ENCODE data around the gene CASP9. TPM values are rescaled to one million over a fixed set of nuclear protein-coding genes. Genes with fewer than 3 reads are reported as not detected.
"Not testable (repeated sequence)": the region's sequence is repeated elsewhere in the genome, so short reads cannot be mapped to it uniquely, and the experiment has no call there.

CASP9 gene
- total and polyA plus RNA-seq, 3 experiments from 2014 or later = 9.2 to 9.8 (median 9.6) TPM

GRCh38 chr1:15466955-15467625 is 56.9 kb downstream of the CASP9 start:
- H3K36me3 Mint-ChIP-seq; H3K4me3 ChIP-seq (ENCODE audit: low read length); H3K4me3 Mint-ChIP-seq; H3K27me3 ChIP-seq (ENCODE audit: insufficient read depth, low read length, poor library complexity, severe bottlenecking); H3K27ac ChIP-seq (ENCODE audit: low read depth, low read length); POLR2A ChIA-PET; DNase-seq; H3K27ac Mint-ChIP-seq; H3K9me3 ChIP-seq (ENCODE audit: low read length); H3K4me1 Mint-ChIP-seq; H3K36me3 ChIP-seq (ENCODE audit: insufficient read depth, low read length); H3K9me3 Mint-ChIP-seq; H3K27me3 Mint-ChIP-seq; H3K4me1 ChIP-seq (ENCODE audit: insufficient read depth, low read length): not testable (repeated sequence)
- CTCF ChIA-PET = interaction anchor here (0.7 kb wide), 1 partner anchor 89 kb away, joined by 3 read pairs; no protein-coding TSS in a partner anchor

- Histone ChIP-seq H3K4me1 (ENCODE audit: insufficient read depth, low read length) (no peaks in the 10 kb centered on the region), H3K9me3 (ENCODE audit: low read length) (no peaks in the 10 kb centered on the region), H3K27ac (ENCODE audit: low read depth, low read length) (no peak overlapping the region), H3K27me3 (ENCODE audit: insufficient read depth, low read length, poor library complexity, severe bottlenecking) (no peaks in the 10 kb centered on the region), H3K4me3 (ENCODE audit: low read length) (no peak overlapping the region), H3K36me3 (ENCODE audit: insufficient read depth, low read length) (no peaks in the 10 kb centered on the region)
- Mint-ChIP-seq H3K36me3 (no peaks in the 10 kb centered on the region), H3K27me3 (peaks cover 10% of the 10 kb centered on the region in 2 donors), H3K4me1 (no peaks in the 10 kb centered on the region), H3K27ac (no peak overlapping the region), H3K4me3 (no peak overlapping the region), H3K9me3 (no peaks in the 10 kb centered on the region)
- CTCF ChIA-PET = no interaction called here
- no peak for DNase-seq
- POLR2A ChIA-PET = no interaction called here
These were observed 58.3 kb downstream of the CASP9 start for GRCh38 chr1:15465674-15466073.

GRCh38 chr1:15463926-15464322 is 60.1 kb downstream of the CASP9 start:
- H3K4me1 Mint-ChIP-seq; DNase-seq; H3K27ac ChIP-seq (ENCODE audit: low read depth, low read length); H3K4me3 Mint-ChIP-seq; POLR2A ChIA-PET; CTCF ChIA-PET; H3K36me3 Mint-ChIP-seq; H3K36me3 ChIP-seq (ENCODE audit: insufficient read depth, low read length); H3K4me1 ChIP-seq (ENCODE audit: insufficient read depth, low read length); H3K4me3 ChIP-seq (ENCODE audit: low read length); H3K27ac Mint-ChIP-seq; H3K27me3 ChIP-seq (ENCODE audit: insufficient read depth, low read length, poor library complexity, severe bottlenecking); H3K9me3 ChIP-seq (ENCODE audit: low read length); H3K9me3 Mint-ChIP-seq: not testable (repeated sequence)
- peaks cover 13 to 15% of the 10 kb centered on the region in 2 donors for H3K27me3 Mint-ChIP-seq

- H3K27ac ChIP-seq (ENCODE audit: low read depth, low read length); POLR2A ChIA-PET; H3K36me3 Mint-ChIP-seq; H3K4me1 Mint-ChIP-seq; DNase-seq; H3K27me3 ChIP-seq (ENCODE audit: insufficient read depth, low read length, poor library complexity, severe bottlenecking); H3K9me3 ChIP-seq (ENCODE audit: low read length); H3K4me3 ChIP-seq (ENCODE audit: low read length); H3K9me3 Mint-ChIP-seq; H3K4me3 Mint-ChIP-seq; H3K36me3 ChIP-seq (ENCODE audit: insufficient read depth, low read length); CTCF ChIA-PET; H3K4me1 ChIP-seq (ENCODE audit: insufficient read depth, low read length): not testable (repeated sequence)
- Mint-ChIP-seq H3K27ac (peak overlapping the region in 1 of 8 donors; percentile 57), H3K27me3 (peaks cover 10 to 15% of the 10 kb centered on the region in 2 donors)
These were observed 60.8 kb downstream of the CASP9 start for GRCh38 chr1:15463064-15463800.

GRCh38 chr1:15460708-15461095 is 63.3 kb downstream of the CASP9 start:
- H3K4me3 ChIP-seq (ENCODE audit: low read length) = no peak overlapping the region
- no peaks in the 10 kb centered on the region for H3K4me1 ChIP-seq (ENCODE audit: insufficient read depth, low read length)
- H3K9me3 Mint-ChIP-seq = no peaks in the 10 kb centered on the region
- no peak overlapping the region for H3K27ac Mint-ChIP-seq
- H3K36me3 ChIP-seq (ENCODE audit: insufficient read depth, low read length) = no peaks in the 10 kb centered on the region
- no peak overlapping the region for H3K27ac ChIP-seq (ENCODE audit: low read depth, low read length)
- H3K27me3 ChIP-seq (ENCODE audit: insufficient read depth, low read length, poor library complexity, severe bottlenecking) = no peaks in the 10 kb centered on the region
- peaks cover 11 to 15% of the 10 kb centered on the region in 2 donors for H3K27me3 Mint-ChIP-seq
- H3K4me1 Mint-ChIP-seq = no peaks in the 10 kb centered on the region
- no peaks in the 10 kb centered on the region for H3K36me3 Mint-ChIP-seq
- no peak overlapping the region for H3K4me3 Mint-ChIP-seq
- POLR2A ChIA-PET = no interaction called here
- no peak for DNase-seq
- CTCF ChIA-PET = interaction anchor here (1.4 kb wide), 1 partner anchor 10 kb away, joined by 4 read pairs; no protein-coding TSS in a partner anchor
- no peaks in the 10 kb centered on the region for H3K9me3 ChIP-seq (ENCODE audit: low read length)

- no peaks in the 10 kb centered on the region for H3K36me3 Mint-ChIP-seq
- POLR2A ChIA-PET = no interaction called here
These were observed 64.0 kb downstream of the CASP9 start for GRCh38 chr1:15459771-15460707.

GRCh38 chr1:15458388-15458787 is 65.6 kb downstream of the CASP9 start:
- DNase-seq; H3K36me3 ChIP-seq (ENCODE audit: insufficient read depth, low read length); H3K4me3 Mint-ChIP-seq; H3K9me3 ChIP-seq (ENCODE audit: low read length); H3K36me3 Mint-ChIP-seq; H3K4me3 ChIP-seq (ENCODE audit: low read length); H3K27me3 Mint-ChIP-seq; H3K27ac Mint-ChIP-seq; H3K9me3 Mint-ChIP-seq; H3K27me3 ChIP-seq (ENCODE audit: insufficient read depth, low read length, poor library complexity, severe bottlenecking); H3K4me1 ChIP-seq (ENCODE audit: insufficient read depth, low read length); H3K27ac ChIP-seq (ENCODE audit: low read depth, low read length); H3K4me1 Mint-ChIP-seq; CTCF ChIA-PET: not testable (repeated sequence)
- POLR2A ChIA-PET = interaction anchor here (0.7 kb wide), 1 partner anchor 440 kb away, joined by 5 read pairs; no protein-coding TSS in a partner anchor

More at GRCh38 chr1:15459771-15460707, 64.0 kb downstream of the CASP9 start:
- Histone ChIP-seq H3K27ac (ENCODE audit: low read depth, low read length) (no peak overlapping the region), H3K27me3 (ENCODE audit: insufficient read depth, low read length, poor library complexity, severe bottlenecking) (no peaks in the 10 kb centered on the region), H3K36me3 (ENCODE audit: insufficient read depth, low read length) (no peaks in the 10 kb centered on the region), H3K4me1 (ENCODE audit: insufficient read depth, low read length) (no peaks in the 10 kb centered on the region), H3K9me3 (ENCODE audit: low read length) (no peaks in the 10 kb centered on the region), H3K4me3 (ENCODE audit: low read length) (no peak overlapping the region)
- H3K4me3 Mint-ChIP-seq = no peak overlapping the region
- no peak for DNase-seq
- no peak overlapping the region for H3K27ac Mint-ChIP-seq
- H3K27me3 Mint-ChIP-seq = peaks cover 11 to 12% of the 10 kb centered on the region in 2 donors
- H3K9me3 Mint-ChIP-seq = no peaks in the 10 kb centered on the region
- CTCF ChIA-PET = no interaction called here
- H3K4me1 Mint-ChIP-seq = no peaks in the 10 kb centered on the region

GRCh38 chr1:15457585-15457984 is 66.4 kb downstream of the CASP9 start:
- CTCF ChIA-PET = no interaction called here

More at GRCh38 chr1:15457585-15457984, 66.4 kb downstream of the CASP9 start:
- Histone ChIP-seq H3K4me3 (ENCODE audit: low read length) (no peak overlapping the region), H3K36me3 (ENCODE audit: insufficient read depth, low read length) (no peaks in the 10 kb centered on the region), H3K27ac (ENCODE audit: low read depth, low read length) (no peak overlapping the region), H3K4me1 (ENCODE audit: insufficient read depth, low read length) (no peaks in the 10 kb centered on the region), H3K27me3 (ENCODE audit: insufficient read depth, low read length, poor library complexity, severe bottlenecking) (no peaks in the 10 kb centered on the region), H3K9me3 (ENCODE audit: low read length) (no peaks in the 10 kb centered on the region)
- peaks cover 7 to 8% of the 10 kb centered on the region in 2 donors for H3K27me3 Mint-ChIP-seq
- no peaks in the 10 kb centered on the region for H3K36me3 Mint-ChIP-seq
- DNase-seq = no peak
- H3K9me3 Mint-ChIP-seq = no peaks in the 10 kb centered on the region
- H3K4me3 Mint-ChIP-seq = no peak overlapping the region
- no peak overlapping the region for H3K27ac Mint-ChIP-seq
- POLR2A ChIA-PET = no interaction called here
- H3K4me1 Mint-ChIP-seq = no peaks in the 10 kb centered on the region

All from CD8-positive, alpha-beta memory T cell (primary cell).